ENCODE results near the gene PGS1.

DNA sequence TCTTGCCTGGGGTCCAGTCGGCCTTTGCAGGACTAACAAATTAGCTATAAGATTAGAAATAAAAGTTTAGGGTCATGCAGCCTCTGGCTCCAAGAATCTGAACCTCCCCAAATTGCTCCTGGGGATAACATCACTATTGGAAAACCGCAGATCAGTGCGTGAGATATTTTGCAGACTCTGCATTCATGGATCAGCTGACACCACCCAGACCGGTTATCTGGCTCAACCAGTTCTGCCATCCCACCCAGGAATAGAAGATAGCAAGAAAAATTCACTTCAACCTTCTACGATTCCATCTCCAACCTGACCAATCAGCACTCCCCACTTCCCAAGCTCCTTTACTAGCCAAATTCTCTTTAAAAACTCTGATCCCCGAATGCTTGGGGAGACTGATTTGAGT lies 4.3 kb upstream of the PGS1 start:
- TF ChIP-seq YY1 (IDR thresholded peaks at IDR 0.05; ENCODE audit: low read depth, low read length) (no peak), EZH2 (IDR thresholded peaks at IDR 0.05; ENCODE audit: low read depth, low read length, severe bottlenecking) (no peak), JUND (IDR thresholded peaks at IDR 0.05; ENCODE audit: low read length) (no peak)
- TF ChIP-seq, protein P1, sequence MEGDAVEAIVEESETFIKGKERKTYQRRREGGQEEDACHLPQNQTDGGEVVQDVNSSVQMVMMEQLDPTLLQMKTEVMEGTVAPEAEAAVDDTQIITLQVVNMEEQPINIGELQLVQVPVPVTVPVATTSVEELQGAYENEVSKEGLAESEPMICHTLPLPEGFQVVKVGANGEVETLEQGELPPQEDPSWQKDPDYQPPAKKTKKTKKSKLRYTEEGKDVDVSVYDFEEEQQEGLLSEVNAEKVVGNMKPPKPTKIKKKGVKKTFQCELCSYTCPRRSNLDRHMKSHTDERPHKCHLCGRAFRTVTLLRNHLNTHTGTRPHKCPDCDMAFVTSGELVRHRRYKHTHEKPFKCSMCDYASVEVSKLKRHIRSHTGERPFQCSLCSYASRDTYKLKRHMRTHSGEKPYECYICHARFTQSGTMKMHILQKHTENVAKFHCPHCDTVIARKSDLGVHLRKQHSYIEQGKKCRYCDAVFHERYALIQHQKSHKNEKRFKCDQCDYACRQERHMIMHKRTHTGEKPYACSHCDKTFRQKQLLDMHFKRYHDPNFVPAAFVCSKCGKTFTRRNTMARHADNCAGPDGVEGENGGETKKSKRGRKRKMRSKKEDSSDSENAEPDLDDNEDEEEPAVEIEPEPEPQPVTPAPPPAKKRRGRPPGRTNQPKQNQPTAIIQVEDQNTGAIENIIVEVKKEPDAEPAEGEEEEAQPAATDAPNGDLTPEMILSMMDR (IDR thresholded peaks at IDR 0.05; ENCODE audit: control extremely low read depth in 1 of 3, insufficient read depth in 1 of 3, low read depth in 1 of 3, low read length in 3 of 3), result no peak
